CD4-positive, alpha-beta T cell treated with Interleukin-12 subunit alpha and Interleukin-12 subunit beta, for 1 hour (primary cell): ENCODE measurements around the gene NOX3.
"Not testable (repeated sequence)": the region's sequence is repeated elsewhere in the genome, so short reads cannot be mapped to it uniquely, and the experiment has no call there.

ENCODE experiments used
- DNase-seq: peaks from one replicate; pipeline ENCODE4 v3.0.0-alpha.2; 2020

The NOX3 gene

DNA sequence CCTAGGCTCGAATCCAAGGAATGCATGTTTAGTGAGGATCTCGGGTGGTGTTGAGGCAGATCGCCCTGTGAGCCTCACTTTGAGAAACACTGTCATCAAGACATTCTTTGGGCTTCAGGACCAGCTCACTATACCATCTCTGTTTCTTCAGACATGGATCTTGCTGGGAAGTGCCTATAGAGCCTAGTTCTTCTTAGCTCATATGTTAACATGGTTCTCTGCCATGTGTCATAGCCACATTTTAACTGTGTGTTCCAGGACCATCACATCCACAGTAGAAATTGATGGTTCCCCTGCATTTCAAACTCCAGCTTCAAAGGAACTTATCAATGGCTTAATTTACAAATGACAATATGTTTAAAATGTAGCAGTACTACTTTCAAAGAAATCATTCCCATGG, 57.4 kb downstream of the NOX3 start:
- DNase-seq: no peak

GRCh38 chr6:155397172-155397705, 58.4 kb downstream of the NOX3 start:
- no peak for DNase-seq

DNA sequence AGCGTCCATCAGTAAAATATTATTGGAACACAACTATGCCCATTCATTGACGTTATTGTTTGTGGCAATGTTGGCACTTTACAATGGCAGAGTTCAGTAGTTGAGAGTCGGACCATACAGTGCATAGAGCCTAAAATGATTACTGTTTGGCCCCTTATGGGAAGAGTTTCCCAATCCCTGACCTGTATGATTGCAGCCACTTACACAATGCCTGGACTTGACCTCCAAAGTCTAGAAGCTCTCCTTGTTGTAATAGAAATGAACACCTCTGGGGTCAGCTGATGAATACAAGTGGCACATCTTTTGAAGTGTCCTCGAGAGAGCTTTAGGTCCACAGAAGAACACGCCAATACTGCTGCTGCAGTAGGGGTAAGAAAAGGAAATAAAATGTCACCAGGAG, 59.0 kb downstream of the NOX3 start:
- no peak for DNase-seq

GRCh38 chr6:155395339-155395738, 60.3 kb downstream of the NOX3 start:
- no peak for DNase-seq

DNA sequence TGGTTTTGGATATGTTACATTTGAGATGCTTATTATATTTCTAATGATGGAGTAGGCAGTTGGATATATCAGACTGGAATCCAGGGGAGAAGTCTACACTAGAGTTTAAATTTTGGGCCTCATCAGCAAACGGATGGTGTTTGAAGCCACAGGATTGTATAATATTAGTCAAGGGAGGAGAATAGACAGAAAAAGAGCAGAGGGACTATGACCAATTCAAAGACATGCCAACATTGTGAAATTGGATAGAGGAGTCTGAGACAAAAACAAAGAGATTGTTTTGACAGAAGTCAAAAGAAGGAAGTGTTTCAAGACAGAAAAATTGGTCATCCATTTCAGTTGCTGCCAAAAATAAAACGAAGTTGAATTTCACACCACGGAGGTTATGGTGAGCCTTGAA, 66.5 kb downstream of the NOX3 start:
- no peak for DNase-seq

- DNase-seq: no peak
These were observed 67.0 kb downstream of the NOX3 start for GRCh38 chr6:155388591-155388990.

DNA sequence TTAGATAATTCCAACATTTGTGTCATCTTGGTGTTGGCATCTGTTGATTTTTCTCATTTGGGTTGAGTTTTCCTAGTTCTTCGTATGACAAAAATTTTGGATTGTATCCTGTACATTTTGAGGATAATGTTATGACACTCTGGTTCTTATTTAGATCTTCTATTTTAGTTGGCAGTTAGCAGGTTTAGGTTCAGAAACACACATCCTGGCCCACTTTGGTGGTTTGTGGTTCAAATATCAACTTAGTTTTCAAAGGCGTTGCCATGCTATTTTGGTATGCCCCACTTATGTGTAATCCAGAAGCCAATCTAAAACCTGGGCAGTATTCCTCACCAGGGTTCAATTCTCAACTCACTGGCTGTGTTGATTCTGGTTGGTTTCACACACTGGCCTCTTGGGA, 68.2 kb downstream of the NOX3 start:
- no peak for DNase-seq

DNA sequence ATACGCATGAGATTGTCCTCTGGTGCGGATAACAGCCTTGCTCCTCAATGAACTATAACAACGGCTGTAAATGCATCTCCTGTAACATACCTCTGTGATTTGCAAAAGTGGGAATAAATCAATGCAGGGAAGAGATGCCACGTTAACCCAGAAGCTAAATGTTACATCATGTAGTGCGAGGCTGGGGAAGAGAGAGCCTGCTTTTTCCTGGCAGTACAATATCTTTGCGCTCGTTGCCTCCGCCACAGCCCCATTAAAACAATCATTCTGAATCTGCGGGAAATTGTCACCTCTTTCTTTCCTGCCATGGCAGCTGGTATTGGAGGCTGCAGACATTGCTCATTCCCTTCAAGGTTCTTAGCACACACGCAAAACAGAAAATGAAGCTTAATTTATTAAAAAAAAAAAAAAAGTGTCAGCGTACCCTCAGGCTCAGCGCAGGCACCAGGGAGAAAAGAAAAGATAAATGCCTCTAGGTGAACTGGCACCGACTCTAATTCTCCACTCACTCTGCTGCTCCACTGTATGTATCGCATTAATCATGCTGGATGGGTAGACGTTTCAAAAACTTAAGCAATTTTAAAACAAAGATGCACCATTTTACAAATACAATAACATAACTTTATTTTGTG, 71.2 kb downstream of the NOX3 start:
- no peak for DNase-seq

GRCh38 chr6:155383913-155384312, 71.7 kb downstream of the NOX3 start:
- DNase-seq: no peak

DNA sequence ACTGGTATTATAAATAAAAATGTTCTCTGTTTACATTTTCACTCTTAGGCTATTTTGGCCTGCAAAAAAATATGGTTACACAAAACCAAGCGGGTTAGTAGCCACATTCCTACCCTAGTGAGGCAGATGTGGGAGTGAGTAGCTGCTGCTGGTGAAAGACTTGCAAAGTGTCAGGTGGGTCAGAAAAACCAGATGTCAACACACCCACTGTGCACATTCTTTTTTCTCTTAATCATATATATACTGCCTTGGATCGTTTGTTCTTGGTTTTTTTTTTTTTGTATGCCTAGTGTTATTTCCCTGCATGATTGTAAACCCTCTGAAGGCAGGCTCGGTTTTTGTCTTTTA, 73.3 kb downstream of the NOX3 start:
- no peak for DNase-seq

- DNase-seq: no peak
These were observed 73.8 kb downstream of the NOX3 start for GRCh38 chr6:155381673-155382337.

- DNase-seq: no peak
These were observed 74.8 kb downstream of the NOX3 start for GRCh38 chr6:155380666-155381332.

- DNase-seq: no peak
These were observed 76.9 kb downstream of the NOX3 start for GRCh38 chr6:155378724-155379123.

- DNase-seq: no peak
These were observed 77.4 kb downstream of the NOX3 start for GRCh38 chr6:155378276-155378675.

- DNase-seq: no peak
These were observed 78.6 kb downstream of the NOX3 start for GRCh38 chr6:155377061-155377460.

- no peak for DNase-seq
These were observed 79.8 kb downstream of the NOX3 start for GRCh38 chr6:155375801-155376200.

GRCh38 chr6:155374681-155375080, 81.0 kb downstream of the NOX3 start:
- no peak for DNase-seq

DNA sequence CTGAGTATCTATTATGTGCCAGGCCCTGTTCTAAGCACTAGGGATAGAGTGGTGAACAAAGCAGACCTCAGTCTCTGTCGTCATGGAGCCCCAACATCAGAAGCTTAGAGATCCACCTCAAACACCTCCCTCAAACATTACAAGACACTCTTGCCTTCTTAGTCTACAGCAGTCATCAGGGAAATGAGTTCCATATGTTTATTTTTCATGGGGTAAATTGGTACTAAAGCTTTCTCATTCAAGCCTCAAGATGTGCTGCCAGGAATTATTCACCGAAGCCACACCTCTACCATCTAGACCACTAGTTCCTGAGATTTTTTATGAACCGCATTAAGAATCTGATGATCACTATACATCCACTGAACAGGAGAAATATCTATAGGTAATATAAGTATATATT, 82.4 kb downstream of the NOX3 start:
- no peak for DNase-seq

DNA sequence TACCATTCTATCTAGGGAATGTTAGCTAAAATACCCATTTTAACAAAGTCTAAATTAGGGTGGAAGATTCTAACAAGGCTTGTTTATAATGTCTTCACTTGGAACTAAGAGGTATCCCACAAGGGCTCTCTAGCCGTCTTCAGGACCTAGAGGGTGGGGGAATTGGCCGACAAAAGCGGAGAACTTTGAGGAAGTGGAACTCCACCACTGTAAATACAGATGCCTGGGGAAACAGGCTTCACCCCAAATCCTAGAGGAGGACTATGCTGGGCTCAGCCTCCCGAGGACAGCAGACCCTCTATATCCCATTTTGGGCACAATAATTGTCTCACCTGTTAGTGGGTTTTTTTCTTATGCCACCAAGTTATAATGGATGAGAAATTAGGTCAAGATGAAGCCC, 83.4 kb downstream of the NOX3 start:
- DNase-seq: no peak

DNA sequence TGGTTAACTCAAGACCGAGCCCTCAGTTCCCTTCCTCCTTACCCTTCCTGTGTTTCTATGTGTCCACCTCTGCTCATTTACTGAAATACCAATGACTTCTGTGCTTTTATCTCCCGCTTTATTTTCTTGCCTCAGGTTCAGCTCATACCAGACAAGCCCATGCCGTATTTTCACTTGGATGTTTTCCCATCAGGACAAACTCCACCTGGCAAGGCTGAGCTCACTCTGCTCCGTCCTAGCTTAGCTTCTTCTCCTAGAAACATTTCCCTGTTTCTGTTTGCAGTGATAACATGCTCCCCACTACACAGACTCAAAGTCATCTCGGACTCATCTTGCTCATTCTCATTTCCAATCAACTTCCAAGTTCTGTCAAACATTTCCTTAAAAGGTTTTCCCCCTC, 84.4 kb downstream of the NOX3 start:
- DNase-seq: no peak

GRCh38 chr6:155366325-155366724, 89.3 kb downstream of the NOX3 start:
- DNase-seq: no peak

- DNase-seq: no peak
These were observed 90.7 kb downstream of the NOX3 start for GRCh38 chr6:155364844-155365437.

DNA sequence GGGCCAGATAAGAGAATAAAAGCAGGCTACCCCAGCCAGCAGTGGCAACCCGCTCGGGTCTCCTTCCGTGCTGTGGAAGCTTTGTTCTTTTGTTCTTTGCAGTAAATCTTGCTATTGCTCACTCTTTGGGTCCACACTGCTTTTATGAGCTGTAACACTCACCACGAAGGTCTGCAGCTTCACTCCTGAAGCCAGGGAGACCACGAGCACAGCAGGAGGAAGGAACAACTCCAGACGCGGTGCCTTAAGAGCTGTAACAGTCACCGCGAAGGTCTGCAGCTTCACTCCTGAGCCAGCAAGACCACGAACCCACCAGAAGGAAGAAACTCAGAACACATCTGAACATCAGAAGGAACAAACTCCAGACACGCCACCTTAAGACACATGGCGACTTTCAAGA, 91.6 kb downstream of the NOX3 start:
- DNase-seq: not testable (repeated sequence)
